Keratinocyte (primary cell): ENCODE data around the gene ZNF428. TPM values are rescaled to one million over a fixed set of nuclear protein-coding genes. Genes with fewer than 3 reads are reported as not detected.
"Not testable (repeated sequence)": the region's sequence is repeated elsewhere in the genome, so short reads cannot be mapped to it uniquely, and the experiment has no call there.

Experiments
- DNase-seq: peaks from one replicate; pipeline ENCODE4 v3.0.0-alpha.2; 2011; ENCODE audit warnings: low read depth, missing footprints, low spot score
- FAIRE-seq: peaks from 2 replicates; lab custom pipeline; 2011; peaks lifted over from hg19 to GRCh38; lab: Jason Lieb, UNC
- H2AFZ ChIP-seq: 2 replicates; pipeline ENCODE4 v1.6.0; 2012; ENCODE audit warnings: low read length, control low read depth, inconsistent platforms; ENCODE audit not compliant: control insufficient read depth
- H3K27ac ChIP-seq: 2 replicates; pipeline ENCODE4 v1.5.1; 2011; ENCODE audit warnings: low read length; ENCODE audit not compliant: control insufficient read depth, insufficient read depth
- H3K27me3 ChIP-seq: 3 replicates; pipeline ENCODE4 v1.6.0; 2011; ENCODE audit warnings: low read length; ENCODE audit not compliant: control insufficient read depth, insufficient read depth; ENCODE audit errors: extremely low read depth
- H3K36me3 ChIP-seq, 2 experiments: 2 replicates in 1 of 2; 3 replicates in 1 of 2; pipeline ENCODE4 v1.5.1; 2011; ENCODE audit warnings: low read length in 2 of 2, mild to moderate bottlenecking in 1 of 2; ENCODE audit not compliant: control insufficient read depth in 2 of 2, insufficient read depth in 2 of 2; ENCODE audit errors: extremely low read depth in 1 of 2
- H3K4me1 ChIP-seq: 3 replicates; pipeline ENCODE4 v1.5.1; 2011; ENCODE audit warnings: low read length; ENCODE audit not compliant: control insufficient read depth, insufficient read depth; ENCODE audit errors: extremely low read depth
- H3K4me2 ChIP-seq: 3 replicates; pipeline ENCODE4 v1.6.0; 2011; ENCODE audit warnings: low read depth, low read length; ENCODE audit not compliant: control insufficient read depth, insufficient read depth; ENCODE audit errors: extremely low read depth
- H3K4me3 ChIP-seq, 3 experiments: fragments of 200-600 bp in 1 of 3; sonication (generic) in 1 of 3; 2 replicates in 2 of 3; 3 replicates in 1 of 3; pipeline ENCODE4 v1.5.1; 2011 to 2016; ENCODE audit warnings: low read length in 3 of 3, mild to moderate bottlenecking in 3 of 3, control low read depth in 2 of 3, inconsistent platforms in 1 of 3, low read depth in 1 of 3, mixed read lengths in 1 of 3, mixed run types in 1 of 3, moderate library complexity in 1 of 3; ENCODE audit not compliant: control insufficient read depth in 2 of 3, insufficient read depth in 2 of 3; ENCODE audit errors: extremely low read depth in 1 of 3
- H3K79me2 ChIP-seq: 2 replicates; pipeline ENCODE4 v1.6.0; 2012; ENCODE audit warnings: low read length; ENCODE audit not compliant: control insufficient read depth, insufficient read depth
- H3K9ac ChIP-seq: 3 replicates; pipeline ENCODE4 v1.6.0; 2011; ENCODE audit warnings: low read length; ENCODE audit not compliant: control insufficient read depth, insufficient read depth; ENCODE audit errors: extremely low read depth
- H3K9me1 ChIP-seq: 3 replicates; pipeline ENCODE4 v1.6.0; 2011; ENCODE audit warnings: low read length; ENCODE audit not compliant: control insufficient read depth, insufficient read depth; ENCODE audit errors: extremely low read depth
- H3K9me3 ChIP-seq: 2 replicates; pipeline ENCODE4 v1.5.1; 2012; ENCODE audit warnings: low read depth, low read length; ENCODE audit not compliant: control insufficient read depth
- H4K20me1 ChIP-seq: 3 replicates; pipeline ENCODE4 v1.6.0; 2011; ENCODE audit warnings: low read length; ENCODE audit not compliant: control insufficient read depth, insufficient read depth; ENCODE audit errors: extremely low read depth
- CTCF ChIP-seq, 3 experiments: IDR thresholded peaks in 1 of 3; conservative IDR thresholded peaks in 1 of 3; optimal IDR thresholded peaks in 1 of 3; 2 replicates in 2 of 3; 3 replicates in 1 of 3; pipeline versions ENCODE3 to v1.5.1; 2011; ENCODE audit warnings: low read length in 3 of 3, mild to moderate bottlenecking in 3 of 3, moderate library complexity in 2 of 3, control low read depth in 1 of 3, inconsistent platforms in 1 of 3; ENCODE audit not compliant: insufficient read depth in 2 of 3; ENCODE audit errors: extremely low read depth in 1 of 3
- EZH2 ChIP-seq: IDR thresholded peaks from one replicate; pipeline ENCODE4 v1.6.1; 2012; ENCODE audit warnings: inconsistent platforms, mild to moderate bottlenecking, low read length, moderate library complexity
- dilution Hi-C: fragments of 300-500 bp; cut with MboI; formaldehyde crosslinking; loops from one replicate; pipeline ENCODE4 v1.7.0; 2020; ENCODE audit warnings: low sequenced_read_pairs; ENCODE audit not compliant: extremely low pct_ligation_motif_present
- polyA plus RNA-seq, 5 experiments: library from polyadenylated mRNA; depleted of rRNA in 3 of 5; stranded (reverse) in 3 of 5; stranded (forward) in 1 of 5; unstranded in 1 of 5; fragments of >200 nt; gene quantifications; 1 replicate in 1 of 5; 2 replicates in 3 of 5; 3 replicates in 1 of 5; pipeline versions ENCODE4 v1.2.1 to v1.2.3, GENCODE V29; 2011 to 2012; ENCODE audit warnings: missing spikeins in 2 of 5, low read depth in 1 of 5, low replicate concordance in 1 of 5

The ZNF428 gene
- polyA plus RNA-seq, 1 donor (not counting 4 experiments of a cell fraction or from before 2014, with no cell fraction given): 13.9 TPM

- Histone ChIP-seq H3K4me3 (no peak overlapping the region), H3K4me2 (no peak overlapping the region), H2AFZ (no peak overlapping the region), H3K79me2 (no peaks in the 10 kb centered on the region), H3K4me1 (peaks cover 20% of the 10 kb centered on the region), H3K27ac (no peak overlapping the region), H3K9ac (no peak overlapping the region), H3K36me3 (no peaks in the 10 kb centered on the region), H3K9me3 (no peaks in the 10 kb centered on the region), H3K27me3 (peaks cover 15% of the 10 kb centered on the region), H3K9me1 (no peaks in the 10 kb centered on the region), H4K20me1 (no peaks in the 10 kb centered on the region)
- dilution Hi-C loops: no loop called here
- DNase-seq (no peak), FAIRE-seq (no peak)
- TF ChIP-seq CTCF (optimal IDR thresholded peaks at IDR 0.05 in 1 of 3, IDR thresholded peaks at IDR 0.05 in 1 of 3, conservative IDR thresholded peaks at IDR 0.05 in 1 of 3; ENCODE audit: extremely low read depth in 1 of 3, insufficient read depth in 2 of 3, low read length in 3 of 3) (no peak), EZH2 (no peak)
Observed at GRCh38 chr19:43636121-43636683, 16.8 kb upstream of the ZNF428 start.

GRCh38 chr19:43635561-43635940 is 16.1 kb upstream of the ZNF428 start:
- H3K9me3 ChIP-seq, H3K4me2 ChIP-seq, H3K9ac ChIP-seq, H3K36me3 ChIP-seq, H4K20me1 ChIP-seq, H3K9me1 ChIP-seq, H3K4me3 ChIP-seq, H3K27ac ChIP-seq, dilution Hi-C loops, H2AFZ ChIP-seq, DNase-seq, FAIRE-seq, H3K79me2 ChIP-seq: not testable (repeated sequence)
- Histone ChIP-seq H3K4me1 (peaks cover 20% of the 10 kb centered on the region), H3K27me3 (peaks cover 15% of the 10 kb centered on the region)
